ENCODE measurements around the gene MUC3A.
"Not testable (repeated sequence)": the region's sequence is repeated elsewhere in the genome, so short reads cannot be mapped to it uniquely, and the experiment has no call there.

MUC3A gene

DNA sequence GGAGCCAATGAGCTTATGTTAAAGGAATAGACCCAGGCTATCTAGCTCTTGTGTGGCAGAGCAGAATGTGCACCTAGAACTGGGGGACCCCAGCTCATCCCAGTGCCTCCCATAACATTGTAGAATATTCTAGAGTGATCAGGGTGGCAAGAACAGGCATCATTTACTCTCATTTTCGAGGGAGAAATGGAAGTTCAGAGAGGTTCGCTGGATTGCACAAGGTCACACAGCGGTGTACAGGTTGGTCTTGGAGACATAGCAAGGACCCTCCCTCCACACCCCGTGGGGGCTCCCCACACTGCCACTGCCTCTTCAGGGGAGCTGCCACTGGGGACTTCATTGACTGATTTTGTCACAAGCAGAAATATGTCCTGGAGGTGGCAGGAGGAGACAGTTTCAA lies 29.0 kb downstream of the MUC3A start:
- DNase-seq, result no peak

DNA sequence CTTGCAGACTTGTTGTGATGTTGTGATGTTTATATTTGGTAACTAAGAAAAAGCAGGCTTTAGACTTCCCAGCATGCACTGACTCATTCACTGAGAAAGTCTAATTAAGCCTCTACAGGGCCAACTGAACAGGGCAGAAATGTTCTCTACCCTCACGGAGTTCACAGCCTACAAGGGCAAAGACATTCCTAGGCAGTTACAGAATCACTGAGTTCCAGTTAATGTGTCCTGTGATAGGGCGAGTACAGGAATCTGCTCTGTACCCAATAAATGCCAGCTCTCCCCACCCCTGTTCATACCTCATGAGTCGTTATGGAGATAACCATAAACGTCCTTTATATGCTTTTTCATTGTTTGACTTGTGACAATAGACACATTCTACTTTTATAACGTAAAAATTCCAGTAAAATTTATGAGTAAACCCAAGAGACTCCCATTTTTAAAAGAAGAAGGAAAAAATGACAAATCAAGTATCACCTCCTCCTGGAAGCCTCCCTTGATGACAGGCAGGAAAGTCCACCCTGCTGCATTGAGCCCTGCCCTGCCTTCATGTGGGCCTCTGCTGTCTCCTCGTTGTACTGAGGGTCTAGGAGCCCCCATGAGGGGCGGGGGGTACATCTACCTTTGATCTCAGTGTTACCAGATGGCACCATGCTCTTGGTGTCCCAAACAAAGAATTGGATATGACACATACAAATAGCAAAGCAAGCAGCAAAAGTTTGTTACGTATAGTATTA lies 34.3 kb downstream of the MUC3A start:
- no peak for DNase-seq

DNA sequence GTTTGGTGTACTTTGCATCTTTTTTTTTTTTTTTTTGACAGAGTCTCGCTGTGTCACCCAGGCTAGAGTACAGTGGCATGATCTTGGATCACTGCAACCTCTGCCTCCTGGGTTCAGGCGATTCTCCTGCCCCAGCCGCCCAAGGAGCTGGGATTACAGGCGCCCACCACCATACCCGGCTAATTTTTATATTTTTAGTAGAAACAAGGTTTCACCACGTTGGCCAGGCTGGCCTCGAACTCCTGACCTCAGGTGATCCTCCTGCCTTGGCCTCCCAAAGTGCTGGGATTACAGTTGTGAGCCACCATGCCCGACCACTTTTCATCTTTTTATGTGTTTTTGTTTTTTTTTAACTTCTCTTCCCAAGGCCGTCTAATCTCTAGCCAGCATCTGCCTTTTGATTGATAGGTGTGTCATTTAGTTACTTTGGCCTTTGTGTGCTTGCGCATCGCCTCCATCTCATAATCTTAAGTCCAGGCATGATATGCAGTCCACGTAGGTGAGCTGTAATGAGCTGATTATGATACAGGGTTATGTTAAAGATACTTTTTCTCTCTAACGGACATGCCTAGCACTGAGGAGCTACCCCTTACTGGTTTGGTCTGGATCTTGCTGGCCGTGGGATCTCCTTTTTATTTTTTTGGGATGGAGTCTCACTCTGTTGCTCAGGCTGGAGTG lies 35.0 kb downstream of the MUC3A start:
- DNase-seq, result not testable (repeated sequence)

DNA sequence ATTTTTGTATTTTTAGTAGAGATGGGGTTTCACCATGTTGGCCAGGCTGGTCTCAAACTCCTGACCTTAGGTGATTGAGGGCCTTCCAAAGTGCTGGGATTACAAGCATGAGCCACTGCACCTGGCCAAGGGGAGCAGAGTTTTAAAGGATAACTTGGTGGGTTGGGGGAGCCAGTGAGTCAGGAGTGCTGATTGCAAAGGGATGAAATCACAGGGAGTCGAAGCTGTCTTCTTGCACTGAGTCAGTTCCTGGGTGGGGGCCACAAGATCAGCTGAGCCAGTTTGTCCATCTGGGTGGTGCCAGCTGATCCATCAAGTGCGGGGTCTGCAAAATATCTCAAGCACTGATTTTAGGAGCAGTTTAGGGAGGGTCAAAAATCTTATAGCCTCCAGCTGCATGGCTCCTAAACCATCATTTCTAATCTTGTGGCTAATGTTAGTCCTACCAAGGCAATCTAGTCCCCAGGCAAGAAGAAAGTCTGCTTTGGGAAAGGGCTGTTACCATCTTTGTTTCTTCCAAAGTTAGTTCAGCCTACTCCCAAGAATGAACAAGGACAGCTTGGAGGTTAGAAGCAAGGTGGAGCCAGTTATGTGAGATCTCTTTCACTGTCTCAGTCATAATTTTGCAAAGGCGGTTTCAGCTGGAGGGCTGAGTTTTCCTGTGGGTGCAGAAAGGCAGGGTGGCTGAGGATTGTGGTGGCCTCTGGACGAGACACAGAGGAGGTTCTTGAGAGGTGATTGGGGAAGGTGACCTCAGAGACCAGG lies 35.9 kb downstream of the MUC3A start:
- DNase-seq, result not testable (repeated sequence)

DNA sequence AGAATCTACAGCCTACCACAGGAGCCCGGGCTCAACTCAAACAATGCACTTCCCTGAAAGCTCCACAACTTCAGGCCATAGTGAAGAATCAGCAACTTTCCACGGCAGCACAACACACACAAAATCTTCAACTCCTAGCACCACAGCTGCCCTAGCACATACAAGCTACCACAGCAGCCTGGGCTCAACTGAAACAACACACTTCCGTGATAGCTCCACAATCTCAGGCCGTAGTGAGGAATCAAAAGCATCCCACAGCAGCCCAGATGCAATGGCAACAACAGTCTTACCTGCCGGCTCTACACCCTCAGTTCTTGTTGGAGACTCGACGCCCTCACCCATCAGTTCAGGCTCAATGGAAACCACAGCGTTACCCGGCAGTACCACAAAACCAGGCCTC lies 42.3 kb downstream of the MUC3A start:
- DNase-seq, result no peak

DNA sequence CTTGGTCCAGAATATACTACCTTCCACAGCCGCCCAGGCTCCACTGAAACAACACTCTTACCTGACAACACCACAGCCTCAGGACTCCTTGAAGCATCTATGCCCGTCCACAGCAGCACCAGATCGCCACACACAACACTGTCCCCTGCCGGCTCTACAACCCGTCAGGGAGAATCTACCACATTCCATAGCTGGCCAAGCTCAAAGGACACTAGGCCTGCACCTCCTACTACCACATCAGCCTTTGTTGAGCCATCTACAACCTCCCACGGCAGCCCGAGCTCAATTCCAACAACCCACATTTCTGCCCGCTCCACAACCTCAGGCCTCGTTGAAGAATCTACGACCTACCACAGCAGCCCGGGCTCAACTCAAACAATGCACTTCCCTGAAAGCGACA lies 42.9 kb downstream of the MUC3A start:
- DNase-seq, result not testable (repeated sequence)

DNA sequence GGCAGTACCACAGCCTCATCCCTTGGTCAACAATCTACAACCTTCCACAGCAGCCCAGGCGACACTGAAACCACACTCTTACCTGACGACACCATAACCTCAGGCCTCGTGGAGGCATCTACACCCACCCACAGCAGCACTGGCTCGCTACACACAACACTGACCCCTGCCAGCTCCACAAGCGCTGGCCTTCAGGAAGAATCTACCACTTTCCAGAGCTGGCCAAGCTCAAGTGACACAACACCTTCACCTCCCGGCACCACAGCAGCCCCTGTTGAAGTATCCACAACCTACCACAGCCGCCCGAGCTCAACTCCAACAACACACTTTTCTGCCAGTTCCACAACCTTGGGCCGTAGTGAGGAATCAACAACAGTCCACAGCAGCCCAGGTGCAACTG lies 45.3 kb downstream of the MUC3A start:
- DNase-seq, result not testable (repeated sequence)

DNA sequence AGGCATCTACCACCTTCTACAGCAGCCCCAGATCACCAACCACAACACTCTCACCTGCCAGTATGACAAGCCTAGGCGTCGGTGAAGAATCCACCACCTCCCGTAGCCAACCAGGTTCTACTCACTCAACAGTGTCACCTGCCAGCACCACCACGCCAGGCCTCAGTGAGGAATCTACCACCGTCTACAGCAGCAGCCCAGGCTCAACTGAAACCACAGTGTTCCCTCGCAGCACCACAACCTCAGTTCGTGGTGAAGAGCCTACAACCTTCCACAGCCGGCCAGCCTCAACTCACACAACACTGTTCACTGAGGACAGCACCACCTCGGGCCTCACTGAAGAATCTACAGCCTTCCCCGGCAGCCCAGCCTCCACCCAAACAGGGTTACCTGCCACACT lies 49.2 kb downstream of the MUC3A start:
- DNase-seq, result not testable (repeated sequence)

DNA sequence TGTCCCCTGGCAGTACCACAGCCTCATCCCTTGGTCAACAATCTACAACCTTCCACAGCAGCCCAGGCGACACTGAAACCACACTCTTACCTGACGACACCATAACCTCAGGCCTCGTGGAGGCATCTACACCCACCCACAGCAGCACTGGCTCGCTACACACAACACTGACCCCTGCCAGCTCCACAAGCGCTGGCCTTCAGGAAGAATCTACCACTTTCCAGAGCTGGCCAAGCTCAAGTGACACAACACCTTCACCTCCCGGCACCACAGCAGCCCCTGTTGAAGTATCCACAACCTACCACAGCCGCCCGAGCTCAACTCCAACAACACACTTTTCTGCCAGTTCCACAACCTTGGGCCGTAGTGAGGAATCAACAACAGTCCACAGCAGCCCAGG lies 50.0 kb downstream of the MUC3A start:
- not testable (repeated sequence) for DNase-seq

DNA sequence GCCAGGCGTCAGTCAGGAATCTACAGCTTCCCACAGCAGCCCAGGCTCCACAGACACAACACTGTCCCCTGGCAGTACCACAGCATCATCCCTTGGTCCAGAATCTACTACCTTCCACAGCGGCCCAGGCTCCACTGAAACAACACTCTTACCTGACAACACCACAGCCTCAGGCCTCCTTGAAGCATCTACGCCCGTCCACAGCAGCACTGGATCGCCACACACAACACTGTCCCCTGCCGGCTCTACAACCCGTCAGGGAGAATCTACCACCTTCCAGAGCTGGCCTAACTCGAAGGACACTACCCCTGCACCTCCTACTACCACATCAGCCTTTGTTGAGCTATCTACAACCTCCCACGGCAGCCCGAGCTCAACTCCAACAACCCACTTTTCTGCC lies 50.7 kb downstream of the MUC3A start:
- not testable (repeated sequence) for DNase-seq

DNA sequence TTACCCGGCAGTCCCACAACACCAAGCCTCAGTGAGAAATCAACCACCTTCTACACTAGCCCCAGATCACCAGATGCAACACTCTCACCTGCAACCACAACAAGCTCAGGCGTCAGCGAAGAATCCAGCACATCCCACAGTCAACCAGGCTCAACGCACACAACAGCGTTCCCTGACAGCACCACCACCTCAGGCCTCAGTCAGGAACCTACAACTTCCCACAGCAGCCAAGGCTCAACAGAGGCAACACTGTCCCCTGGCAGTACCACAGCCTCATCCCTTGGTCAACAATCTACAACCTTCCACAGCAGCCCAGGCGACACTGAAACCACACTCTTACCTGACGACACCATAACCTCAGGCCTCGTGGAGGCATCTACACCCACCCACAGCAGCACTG lies 53.0 kb downstream of the MUC3A start:
- DNase-seq, result not testable (repeated sequence)

DNA sequence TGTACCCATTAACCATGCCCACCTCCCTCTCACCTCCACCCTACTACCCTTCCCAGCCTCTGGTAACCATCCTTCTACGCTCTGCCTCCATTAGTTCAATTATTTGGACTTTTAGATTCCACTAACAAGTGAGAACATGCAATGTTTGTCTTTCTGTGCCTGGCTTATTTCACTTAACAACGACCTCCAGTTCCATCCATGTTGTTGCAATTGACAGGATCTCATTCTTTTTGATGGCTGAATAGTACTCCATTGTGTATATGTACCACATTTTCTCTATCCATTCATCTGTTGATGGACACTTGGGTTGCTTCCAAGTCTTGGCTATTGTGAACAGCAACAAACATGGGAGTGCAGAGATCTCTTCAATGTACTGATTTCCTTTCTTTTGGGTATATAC lies 58.0 kb downstream of the MUC3A start:
- DNase-seq, result not testable (repeated sequence)

DNA sequence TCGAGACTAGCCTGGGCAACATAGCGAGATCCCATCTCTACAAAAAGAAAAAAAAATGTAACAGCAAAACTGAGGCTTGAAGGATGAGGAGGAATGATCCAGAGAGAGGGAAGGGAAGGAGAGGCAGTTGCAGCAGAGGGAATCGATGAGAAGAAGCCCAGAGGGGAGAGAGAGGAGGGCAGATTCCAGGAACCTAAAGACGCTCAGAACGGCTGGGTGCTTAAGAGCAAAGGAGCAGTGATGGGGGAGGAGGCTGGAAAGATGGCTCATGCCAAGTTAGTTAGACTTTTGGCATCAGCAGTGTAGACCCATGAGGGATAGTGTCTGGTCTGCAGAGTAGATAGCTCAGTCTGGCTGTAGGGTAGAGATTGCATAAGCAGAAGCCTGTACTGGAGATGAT lies 60.3 kb downstream of the MUC3A start:
- DNase-seq, result no peak

DNA sequence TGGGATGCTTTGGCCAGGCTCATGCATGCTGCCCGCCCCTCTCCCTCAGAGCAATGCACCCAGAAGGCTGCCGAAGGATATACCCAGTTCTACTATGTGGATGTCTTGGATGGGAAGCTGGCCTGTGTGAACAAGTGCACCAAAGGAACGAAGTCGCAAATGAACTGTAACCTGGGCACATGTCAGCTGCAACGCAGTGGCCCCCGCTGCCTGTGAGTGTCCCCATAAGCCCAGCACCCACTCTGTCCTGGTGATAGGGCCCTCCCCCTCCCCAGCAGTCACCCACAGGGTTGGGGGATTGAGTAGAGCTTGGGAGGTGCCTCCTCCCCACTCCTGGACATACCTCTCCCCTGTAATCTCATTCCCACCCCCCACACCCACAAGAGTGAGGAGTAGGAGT lies 63.6 kb downstream of the MUC3A start:
- DNase-seq, result no peak

DNA sequence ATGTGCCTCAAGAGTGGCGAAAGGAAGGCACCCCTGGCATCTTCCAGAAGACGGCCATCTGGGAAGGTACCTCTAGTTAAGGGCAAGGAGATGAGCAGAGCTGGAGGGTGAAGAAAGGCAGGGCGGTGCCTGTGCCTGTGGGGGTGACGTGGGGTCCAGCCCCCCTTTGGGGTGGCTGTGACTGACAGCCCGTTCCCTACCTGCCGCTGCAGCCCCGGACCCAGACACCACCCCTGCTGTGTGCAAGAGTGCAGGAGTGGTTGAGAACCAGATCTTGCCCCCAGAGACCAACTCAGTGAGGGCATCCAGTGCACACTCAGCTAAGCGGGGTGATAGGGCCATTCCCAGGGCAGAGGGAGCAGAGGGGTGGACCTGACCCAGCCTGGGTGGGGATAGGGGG lies 66.3 kb downstream of the MUC3A start:
- DNase-seq, result no peak

DNA sequence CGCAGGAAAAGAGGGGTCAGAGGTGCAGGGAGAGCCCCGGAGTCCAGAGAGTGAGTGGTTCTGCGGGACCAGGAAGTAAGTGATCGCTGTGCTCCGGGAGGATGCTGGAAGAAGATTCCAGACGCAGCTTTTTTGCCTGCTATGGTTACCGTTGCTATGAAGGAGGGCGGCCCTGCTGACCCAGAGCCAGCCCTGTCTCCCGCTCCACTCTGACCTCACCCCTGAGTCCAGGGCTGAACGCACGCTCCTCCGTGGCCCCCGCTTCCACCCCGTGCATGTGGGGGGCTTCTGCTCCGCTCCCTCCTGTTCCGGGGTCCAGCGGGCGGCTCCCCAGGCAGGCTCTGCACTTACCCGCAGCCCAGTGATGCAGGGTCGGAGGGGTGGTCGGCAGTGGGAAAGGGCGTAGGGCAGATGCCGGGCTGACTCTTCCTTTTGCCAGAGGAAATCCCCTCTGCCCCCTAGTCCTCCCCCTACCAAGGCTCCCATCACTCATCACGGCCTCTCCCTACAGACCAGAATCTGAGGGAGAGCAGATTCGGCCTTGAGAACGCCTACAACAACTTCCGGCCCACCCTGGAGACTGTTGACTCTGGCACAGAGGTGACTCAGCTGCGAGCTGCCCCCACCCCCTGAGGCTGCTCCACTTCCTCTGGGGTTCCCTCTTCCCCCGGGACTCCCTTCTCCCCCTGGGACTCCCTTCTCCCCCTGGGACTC lies 67.9 kb downstream of the MUC3A start:
- peak; percentile 22 for DNase-seq
